ENCODE data around the gene NLRP12.

The NLRP12 gene

GRCh38 chr19:53819861-53820260, 4.3 kb downstream of the NLRP12 start:
- no peaks in the 10 kb centered on the region for H3K36me3 ChIP-seq (ENCODE audit: control insufficient read depth, low read length)
- H3K79me2 ChIP-seq (ENCODE audit: control insufficient read depth, low read length): no peaks in the 10 kb centered on the region
- no peaks in the 10 kb centered on the region for H3K27me3 ChIP-seq (ENCODE audit: control insufficient read depth, low read length)
- no peak for TF ChIP-seq EZH2phosphoT487 (IDR thresholded peaks at IDR 0.05; ENCODE audit: borderline replicate concordance, low read length)
- TF ChIP-seq, protein P1, sequence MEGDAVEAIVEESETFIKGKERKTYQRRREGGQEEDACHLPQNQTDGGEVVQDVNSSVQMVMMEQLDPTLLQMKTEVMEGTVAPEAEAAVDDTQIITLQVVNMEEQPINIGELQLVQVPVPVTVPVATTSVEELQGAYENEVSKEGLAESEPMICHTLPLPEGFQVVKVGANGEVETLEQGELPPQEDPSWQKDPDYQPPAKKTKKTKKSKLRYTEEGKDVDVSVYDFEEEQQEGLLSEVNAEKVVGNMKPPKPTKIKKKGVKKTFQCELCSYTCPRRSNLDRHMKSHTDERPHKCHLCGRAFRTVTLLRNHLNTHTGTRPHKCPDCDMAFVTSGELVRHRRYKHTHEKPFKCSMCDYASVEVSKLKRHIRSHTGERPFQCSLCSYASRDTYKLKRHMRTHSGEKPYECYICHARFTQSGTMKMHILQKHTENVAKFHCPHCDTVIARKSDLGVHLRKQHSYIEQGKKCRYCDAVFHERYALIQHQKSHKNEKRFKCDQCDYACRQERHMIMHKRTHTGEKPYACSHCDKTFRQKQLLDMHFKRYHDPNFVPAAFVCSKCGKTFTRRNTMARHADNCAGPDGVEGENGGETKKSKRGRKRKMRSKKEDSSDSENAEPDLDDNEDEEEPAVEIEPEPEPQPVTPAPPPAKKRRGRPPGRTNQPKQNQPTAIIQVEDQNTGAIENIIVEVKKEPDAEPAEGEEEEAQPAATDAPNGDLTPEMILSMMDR (IDR thresholded peaks at IDR 0.05; ENCODE audit: low read depth, low read length, poor library complexity, severe bottlenecking): no peak
- H3K4me1 ChIP-seq (ENCODE audit: control insufficient read depth, low read length): no peaks in the 10 kb centered on the region
- H4K20me1 ChIP-seq (ENCODE audit: control insufficient read depth, insufficient read depth, low read depth, low read length): no peaks in the 10 kb centered on the region
- H3K4me3 ChIP-seq (ENCODE audit: low read length): no peak overlapping the region
- no peaks in the 10 kb centered on the region for H3F3A ChIP-seq (ENCODE audit: control insufficient read depth, insufficient read depth)
- H3K4me2 ChIP-seq (ENCODE audit: low read length): no peak overlapping the region
- H3K9me2 ChIP-seq (replicated peaks; ENCODE audit: control insufficient read depth, low read length): no peaks in the 10 kb centered on the region
- no peaks in the 10 kb centered on the region for H3K9me3 ChIP-seq (ENCODE audit: control insufficient read depth, insufficient read depth, low read length)
- H3K27ac ChIP-seq (ENCODE audit: low read depth, low read length): no peak overlapping the region

DNA sequence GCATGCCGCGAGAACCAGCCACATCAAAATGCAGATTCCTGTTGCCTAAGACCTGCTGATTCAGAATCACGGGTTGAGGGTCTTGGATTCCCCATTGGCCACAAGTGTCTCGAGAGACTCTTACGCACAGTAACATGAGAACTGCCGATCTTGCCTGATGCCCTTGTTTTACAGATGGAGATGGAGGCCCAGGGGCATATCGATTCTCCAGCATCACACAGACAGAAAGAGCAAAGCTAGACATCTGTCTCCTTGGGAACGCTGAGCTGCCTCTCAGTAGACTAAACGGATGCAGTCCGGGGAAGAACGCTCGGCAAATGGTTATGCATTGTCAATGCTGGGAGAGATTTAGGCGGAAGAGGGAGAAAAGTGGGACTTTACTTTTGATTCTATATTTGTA, 5.4 kb downstream of the NLRP12 start:
- TF ChIP-seq, protein P1 (IDR thresholded peaks at IDR 0.05; ENCODE audit: low read depth, low read length, poor library complexity, severe bottlenecking): no peak
- no peak for TF ChIP-seq EZH2phosphoT487 (IDR thresholded peaks at IDR 0.05; ENCODE audit: borderline replicate concordance, low read length)
- no peaks in the 10 kb centered on the region for H3K9me3 ChIP-seq (ENCODE audit: control insufficient read depth, insufficient read depth, low read length)
- no peaks in the 10 kb centered on the region for H3K27me3 ChIP-seq (ENCODE audit: control insufficient read depth, low read length)
- H3K9me2 ChIP-seq (replicated peaks; ENCODE audit: control insufficient read depth, low read length): no peaks in the 10 kb centered on the region
- no peaks in the 10 kb centered on the region for H3F3A ChIP-seq (ENCODE audit: control insufficient read depth, insufficient read depth)
- no peak overlapping the region for H3K4me2 ChIP-seq (ENCODE audit: low read length)
- no peaks in the 10 kb centered on the region for H3K36me3 ChIP-seq (ENCODE audit: control insufficient read depth, low read length)
- no peak overlapping the region for H3K4me3 ChIP-seq (ENCODE audit: low read length)
- H3K27ac ChIP-seq (ENCODE audit: low read depth, low read length): no peak overlapping the region
- H3K4me1 ChIP-seq (ENCODE audit: control insufficient read depth, low read length): no peaks in the 10 kb centered on the region
- no peaks in the 10 kb centered on the region for H4K20me1 ChIP-seq (ENCODE audit: control insufficient read depth, insufficient read depth, low read depth, low read length)
- no peaks in the 10 kb centered on the region for H3K79me2 ChIP-seq (ENCODE audit: control insufficient read depth, low read length)

GRCh38 chr19:53813996-53814395, 10.1 kb downstream of the NLRP12 start:
- Histone ChIP-seq H3K27ac (ENCODE audit: low read depth, low read length) (no peak overlapping the region), H3K27me3 (ENCODE audit: control insufficient read depth, low read length) (no peaks in the 10 kb centered on the region), H4K20me1 (ENCODE audit: control insufficient read depth, insufficient read depth, low read depth, low read length) (no peaks in the 10 kb centered on the region), H3K36me3 (ENCODE audit: control insufficient read depth, low read length) (no peaks in the 10 kb centered on the region), H3K4me1 (ENCODE audit: control insufficient read depth, low read length) (no peaks in the 10 kb centered on the region), H3K9me2 (replicated peaks; ENCODE audit: control insufficient read depth, low read length) (no peaks in the 10 kb centered on the region), H3K4me2 (ENCODE audit: low read length) (no peak overlapping the region), H3K9me3 (ENCODE audit: control insufficient read depth, insufficient read depth, low read length) (no peaks in the 10 kb centered on the region), H3K79me2 (ENCODE audit: control insufficient read depth, low read length) (no peaks in the 10 kb centered on the region), H3K4me3 (ENCODE audit: low read length) (no peak overlapping the region), H3F3A (ENCODE audit: control insufficient read depth, insufficient read depth) (no peaks in the 10 kb centered on the region)
- TF ChIP-seq EZH2phosphoT487 (IDR thresholded peaks at IDR 0.05; ENCODE audit: borderline replicate concordance, low read length): no peak
- TF ChIP-seq, protein P1 (IDR thresholded peaks at IDR 0.05; ENCODE audit: low read depth, low read length, poor library complexity, severe bottlenecking): no peak

GRCh38 chr19:53812335-53812734, 11.8 kb downstream of the NLRP12 start:
- Histone ChIP-seq H3K9me2 (replicated peaks; ENCODE audit: control insufficient read depth, low read length) (no peaks in the 10 kb centered on the region), H3K9me3 (ENCODE audit: control insufficient read depth, insufficient read depth, low read length) (no peaks in the 10 kb centered on the region), H3K4me1 (ENCODE audit: control insufficient read depth, low read length) (no peaks in the 10 kb centered on the region), H3K27me3 (ENCODE audit: control insufficient read depth, low read length) (no peaks in the 10 kb centered on the region), H4K20me1 (ENCODE audit: control insufficient read depth, insufficient read depth, low read depth, low read length) (no peaks in the 10 kb centered on the region), H3K4me2 (ENCODE audit: low read length) (no peak overlapping the region), H3K36me3 (ENCODE audit: control insufficient read depth, low read length) (no peaks in the 10 kb centered on the region), H3K79me2 (ENCODE audit: control insufficient read depth, low read length) (no peaks in the 10 kb centered on the region), H3F3A (ENCODE audit: control insufficient read depth, insufficient read depth) (no peaks in the 10 kb centered on the region), H3K27ac (ENCODE audit: low read depth, low read length) (no peak overlapping the region), H3K4me3 (ENCODE audit: low read length) (no peak overlapping the region)
- TF ChIP-seq EZH2phosphoT487 (IDR thresholded peaks at IDR 0.05; ENCODE audit: borderline replicate concordance, low read length): no peak
- TF ChIP-seq, protein P1 (IDR thresholded peaks at IDR 0.05; ENCODE audit: low read depth, low read length, poor library complexity, severe bottlenecking): peak; percentile 35

Measured in DOHH2 (cell line).